Measurements from ENCODE around the gene RRP15.
A peak's percentile ranks its signal among the peaks of the same experiment; 100 is the strongest.

RRP15 gene

DNA sequence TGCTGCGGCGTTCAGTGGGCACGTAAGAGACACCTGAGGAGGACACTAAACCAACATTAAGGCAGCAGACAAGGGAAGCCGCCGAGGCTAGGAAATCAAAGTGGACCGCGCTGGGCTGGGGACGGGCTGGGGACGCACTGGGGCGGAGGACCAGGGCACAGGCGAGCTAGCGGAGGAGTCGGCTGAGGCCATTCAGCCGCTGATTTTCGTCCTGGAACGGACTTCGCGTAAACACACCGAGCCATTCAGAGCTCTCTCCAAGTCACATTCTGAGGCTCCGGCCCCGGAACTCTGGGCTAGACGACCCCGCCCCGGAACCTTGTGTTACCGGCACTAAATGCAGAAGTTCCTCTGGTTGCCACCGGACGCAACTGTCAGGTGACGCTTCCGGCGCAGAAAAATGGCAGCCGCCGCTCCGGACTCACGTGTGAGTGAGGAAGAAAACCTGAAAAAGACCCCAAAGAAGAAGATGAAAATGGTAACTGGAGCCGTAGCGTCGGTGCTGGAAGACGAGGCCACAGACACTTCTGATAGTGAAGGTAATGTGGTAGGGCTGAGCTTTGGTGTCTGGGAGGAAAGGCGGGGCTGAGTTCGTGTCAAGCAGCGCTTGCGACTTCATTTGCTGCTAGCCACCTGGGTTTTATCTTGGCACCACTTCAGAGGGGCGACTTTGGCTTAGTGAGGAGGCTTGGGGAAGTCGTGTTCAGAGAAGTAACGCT is at the start of gene RRP15:
Gene RRP15, plus strand, starts transcription at position 377 of the 719 bp plus-strand sequence. Its CDS starts 24 bp downstream, at position 401.
- H3K4me3 ChIP-seq (ENCODE audit: low read depth, low read length) = peak within 1 kb of the TSS; percentile 99

DNA sequence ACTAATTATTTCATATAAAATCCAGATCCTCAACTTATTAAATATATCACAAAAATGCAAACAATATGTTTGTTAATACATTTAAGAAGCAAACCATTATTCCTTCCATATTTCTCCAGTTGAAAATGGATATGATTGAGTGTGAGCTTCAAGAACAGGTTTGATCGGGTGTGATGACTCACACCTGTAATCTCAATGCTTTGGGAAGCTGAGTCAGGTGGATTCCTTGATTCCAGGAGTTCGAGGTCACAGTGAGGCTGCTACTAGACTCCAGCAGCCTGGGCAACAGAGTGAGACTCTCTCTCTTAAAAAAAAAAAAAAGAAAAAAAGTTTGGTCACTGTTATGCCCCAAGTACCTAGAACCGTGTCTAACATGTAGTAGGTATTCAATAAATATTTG is 42.9 kb upstream of the RRP15 start:
- no peak overlapping the region for H3K4me3 ChIP-seq (ENCODE audit: low read depth, low read length)

GRCh38 chr1:218247339-218247738 is 37.8 kb upstream of the RRP15 start:
- H3K4me3 ChIP-seq (ENCODE audit: low read depth, low read length) = no peak overlapping the region

- no peak overlapping the region for H3K4me3 ChIP-seq (ENCODE audit: low read depth, low read length)
These were observed 35.6 kb upstream of the RRP15 start for GRCh38 chr1:218249338-218250140.

DNA sequence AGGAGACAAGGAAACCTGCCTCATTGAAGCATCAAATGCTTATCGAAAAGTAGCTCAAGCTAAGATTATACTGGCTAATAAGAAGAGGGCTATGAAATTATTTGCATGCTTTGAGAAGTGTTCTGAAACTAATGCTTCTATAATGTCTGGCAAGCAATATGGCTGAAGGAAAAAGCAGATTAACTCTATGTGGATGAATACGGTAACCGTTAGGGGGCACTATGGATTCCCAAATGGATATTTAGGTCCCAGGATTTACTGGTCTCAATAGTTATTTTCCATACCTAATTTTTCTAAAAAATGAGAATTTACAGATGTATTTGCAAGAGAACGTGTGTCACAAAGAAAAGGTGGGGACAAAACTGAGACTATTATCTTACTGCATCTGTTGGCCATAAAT is 34.6 kb upstream of the RRP15 start:
- H3K4me3 ChIP-seq (ENCODE audit: low read depth, low read length) = no peak overlapping the region

DNA sequence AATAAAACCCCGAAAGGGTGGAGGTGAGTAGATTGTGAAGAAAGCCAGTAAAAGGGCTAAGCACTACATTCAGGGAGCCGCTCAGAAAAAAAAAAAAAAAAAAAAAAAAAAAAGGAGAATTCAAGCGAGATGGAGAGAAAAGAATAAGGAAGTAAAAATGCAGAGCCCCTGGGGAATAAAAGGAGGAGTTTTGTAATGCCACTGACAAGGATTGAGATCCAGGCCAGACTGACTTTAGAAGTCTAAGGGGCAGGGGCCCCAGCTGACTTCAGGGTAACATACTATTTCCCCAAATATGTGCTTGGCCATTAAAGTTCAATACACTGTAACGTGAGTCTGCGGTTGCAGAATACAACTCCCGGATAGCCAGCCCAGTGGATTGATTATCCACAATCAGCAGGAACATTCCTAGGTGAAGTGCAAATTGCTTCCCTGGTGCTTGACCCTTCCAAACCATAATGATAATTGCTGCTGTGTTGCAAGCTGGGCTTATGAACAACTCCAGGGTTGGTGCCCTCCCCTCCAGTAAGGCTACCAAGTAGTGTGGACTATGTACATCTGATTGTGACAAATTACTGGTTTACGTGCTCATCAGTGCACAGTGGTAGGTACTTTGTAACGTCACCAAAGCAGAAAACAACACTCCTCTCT is 30.7 kb upstream of the RRP15 start:
- no peak overlapping the region for H3K4me3 ChIP-seq (ENCODE audit: low read depth, low read length)

DNA sequence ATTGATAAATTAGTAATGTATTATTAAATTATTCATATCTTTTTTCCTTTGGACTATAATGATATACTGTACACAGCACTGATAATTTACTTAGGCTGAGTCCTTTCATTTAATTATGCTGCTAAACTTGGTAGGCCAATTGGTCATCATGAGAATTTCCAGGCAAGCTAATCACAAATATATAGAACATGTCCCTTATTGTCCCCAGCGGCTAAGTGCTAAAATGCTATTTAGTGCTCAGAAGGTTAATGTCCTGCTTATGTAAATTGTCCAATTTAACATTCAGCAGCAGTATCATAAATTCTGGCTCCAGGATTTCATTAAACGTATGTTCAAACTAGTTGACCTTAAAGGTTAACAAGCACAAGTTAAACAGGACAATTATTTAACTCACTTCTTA is 30.0 kb upstream of the RRP15 start:
- H3K4me3 ChIP-seq (ENCODE audit: low read depth, low read length) = no peak overlapping the region

- no peak overlapping the region for H3K4me3 ChIP-seq (ENCODE audit: low read depth, low read length)
These were observed 27.7 kb upstream of the RRP15 start for GRCh38 chr1:218257371-218257770.

DNA sequence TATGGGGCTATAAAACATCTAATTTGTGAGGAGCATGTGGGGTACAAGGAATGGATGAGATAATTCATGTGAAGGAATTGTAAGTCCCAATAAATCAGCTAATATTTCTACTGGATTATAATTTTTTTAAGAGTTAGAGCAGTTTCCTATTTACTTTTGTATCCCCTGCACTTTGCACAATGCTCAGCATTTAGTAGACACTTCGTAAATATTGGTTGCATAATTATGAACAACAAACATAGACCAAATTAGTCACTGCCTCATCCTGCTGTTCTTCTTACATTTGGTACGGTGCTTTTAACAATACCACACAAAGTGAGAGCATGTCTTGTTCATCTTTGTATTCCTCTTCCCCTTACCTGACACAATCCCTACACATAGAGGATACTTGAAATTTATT is 27.1 kb upstream of the RRP15 start:
- no peak overlapping the region for H3K4me3 ChIP-seq (ENCODE audit: low read depth, low read length)

GRCh38 chr1:218259339-218259738 is 25.8 kb upstream of the RRP15 start:
- H3K4me3 ChIP-seq (ENCODE audit: low read depth, low read length) = no peak overlapping the region

DNA sequence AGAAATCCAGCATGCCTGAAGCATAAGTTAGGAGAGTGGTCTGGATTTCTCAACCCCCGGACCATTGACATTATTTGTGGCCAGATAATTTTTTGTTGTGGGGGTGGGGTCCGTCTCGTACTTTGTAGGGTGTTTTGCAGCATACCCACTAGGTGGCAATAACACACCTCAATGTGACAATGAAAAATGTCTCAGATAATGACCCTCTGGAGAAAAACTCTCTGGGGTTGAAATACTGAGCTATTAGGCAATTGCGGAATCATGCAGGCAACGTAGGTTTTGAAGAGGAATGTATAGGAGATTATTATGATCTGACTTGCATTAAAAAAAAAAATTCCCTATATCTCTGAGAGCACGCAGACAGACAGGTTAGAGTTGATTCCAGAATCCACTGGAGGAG is 25.3 kb upstream of the RRP15 start:
- no peak overlapping the region for H3K4me3 ChIP-seq (ENCODE audit: low read depth, low read length)

- no peak overlapping the region for H3K4me3 ChIP-seq (ENCODE audit: low read depth, low read length)
These were observed 22.8 kb upstream of the RRP15 start for GRCh38 chr1:218262259-218262658.

DNA sequence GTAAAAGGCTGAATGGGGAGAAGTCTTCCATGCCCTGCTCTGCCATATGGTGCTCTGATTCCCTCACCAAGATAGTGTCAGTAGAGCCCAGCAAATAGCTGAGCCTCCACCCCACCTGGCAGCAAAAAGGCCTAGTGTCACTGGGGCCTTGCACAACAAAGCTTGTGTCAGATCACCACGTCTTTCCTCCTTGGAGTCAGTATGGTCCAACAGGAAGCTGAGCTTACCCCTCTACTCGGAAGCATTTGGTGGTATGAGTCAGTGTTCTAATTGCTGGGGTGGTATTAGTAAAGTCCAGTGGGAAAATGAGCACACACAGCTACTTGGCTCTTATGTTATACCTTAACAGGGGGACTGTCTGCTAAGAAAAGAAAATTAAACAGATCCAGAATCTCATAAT is 18.7 kb upstream of the RRP15 start:
- no peak overlapping the region for H3K4me3 ChIP-seq (ENCODE audit: low read depth, low read length)

DNA sequence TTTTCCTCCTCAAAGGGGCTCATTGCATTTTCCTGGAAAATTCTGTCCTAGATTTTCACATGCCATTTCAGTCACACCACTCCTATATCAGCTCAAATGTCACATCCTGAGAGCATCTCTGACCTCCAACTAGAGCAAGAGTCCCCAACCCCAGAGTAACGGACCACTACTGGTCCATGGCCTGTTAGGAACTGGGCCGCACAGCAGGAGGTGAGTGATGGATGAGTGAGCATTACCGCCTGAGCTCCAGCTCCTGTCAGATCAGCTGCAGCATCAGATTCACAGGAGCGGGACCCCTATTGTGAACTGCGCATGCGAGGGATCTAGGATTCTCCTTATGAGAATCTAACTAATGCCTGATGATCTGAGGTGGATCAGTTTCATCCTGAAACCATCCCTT is 12.7 kb upstream of the RRP15 start:
- H3K4me3 ChIP-seq (ENCODE audit: low read depth, low read length) = no peak overlapping the region

- H3K4me3 ChIP-seq (ENCODE audit: low read depth, low read length) = no peak overlapping the region
These were observed 11.2 kb upstream of the RRP15 start for GRCh38 chr1:218273762-218274479.

GRCh38 chr1:218274511-218274910 is 10.6 kb upstream of the RRP15 start:
- H3K4me3 ChIP-seq (ENCODE audit: low read depth, low read length) = no peak overlapping the region

GRCh38 chr1:218275823-218276222 is 9.3 kb upstream of the RRP15 start:
- H3K4me3 ChIP-seq (ENCODE audit: low read depth, low read length) = no peak overlapping the region

DNA sequence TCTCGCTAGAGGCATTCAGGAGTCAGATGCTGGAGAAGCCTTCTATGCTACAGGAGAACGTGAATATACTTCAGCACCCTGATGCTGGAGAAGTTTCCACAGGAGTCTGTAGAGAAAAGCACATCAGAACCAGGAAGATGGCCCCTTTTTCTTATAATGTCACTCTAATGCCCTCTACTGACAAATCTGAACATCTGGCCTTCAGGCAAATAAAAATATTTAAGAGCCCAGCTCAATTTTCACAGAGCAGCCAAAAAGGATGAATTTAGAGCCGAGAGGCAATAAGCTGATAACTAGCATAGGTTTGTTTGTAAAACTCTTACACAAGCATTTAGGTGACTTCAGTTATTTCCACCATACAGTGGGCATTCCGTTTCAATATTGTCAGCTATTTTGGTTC is 3.8 kb upstream of the RRP15 start:
- H3K4me3 ChIP-seq (ENCODE audit: low read depth, low read length) = no peak overlapping the region

DNA sequence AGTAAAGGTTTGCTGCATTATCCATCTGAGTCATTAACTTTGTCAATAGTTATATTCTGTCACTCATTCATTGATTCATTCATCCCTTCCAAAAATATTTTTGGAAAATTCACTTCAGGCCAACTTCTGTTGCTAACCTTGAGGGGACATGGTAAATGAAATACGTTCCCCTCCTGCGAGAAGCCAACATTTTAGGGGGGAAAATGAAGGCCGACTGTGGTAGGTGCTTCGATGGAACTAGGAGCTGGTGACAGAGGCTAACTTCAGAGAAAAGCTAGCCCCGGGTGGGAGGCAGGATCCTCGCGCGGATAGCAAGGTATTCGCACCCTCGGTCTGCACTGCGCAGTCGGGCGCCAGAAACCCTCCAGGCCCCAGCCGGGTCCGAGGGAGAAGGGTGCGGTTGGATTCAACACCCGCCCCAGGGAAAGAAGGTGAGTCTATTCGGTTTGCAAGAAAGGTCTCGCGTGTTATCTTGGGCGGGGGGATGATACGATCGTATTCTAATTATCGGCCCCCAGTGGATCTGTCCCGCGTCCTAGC is 646 bp upstream of the RRP15 start:
- H3K4me3 ChIP-seq (ENCODE audit: low read depth, low read length) = peak overlapping the region; percentile 99

DNA sequence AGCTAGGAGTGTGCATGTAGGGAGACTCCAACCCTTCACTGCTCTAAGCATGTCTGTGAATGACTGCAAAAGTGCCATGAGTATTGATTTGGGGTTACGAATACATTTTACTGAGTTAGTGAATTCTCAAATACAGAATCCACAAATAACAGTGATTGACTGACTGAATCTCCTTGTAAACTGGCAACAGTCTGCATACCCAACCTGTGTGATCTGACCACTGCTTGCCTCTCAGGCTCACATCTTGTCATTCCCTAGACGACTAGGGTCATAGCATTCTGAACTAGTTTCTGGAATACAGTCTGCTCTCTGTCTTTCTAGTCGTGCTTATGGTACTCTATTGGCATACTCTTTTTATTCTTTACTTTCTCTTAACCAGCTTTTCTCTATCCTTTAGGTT is 7.4 kb downstream of the RRP15 start:
- no peak overlapping the region for H3K4me3 ChIP-seq (ENCODE audit: low read depth, low read length)

DNA sequence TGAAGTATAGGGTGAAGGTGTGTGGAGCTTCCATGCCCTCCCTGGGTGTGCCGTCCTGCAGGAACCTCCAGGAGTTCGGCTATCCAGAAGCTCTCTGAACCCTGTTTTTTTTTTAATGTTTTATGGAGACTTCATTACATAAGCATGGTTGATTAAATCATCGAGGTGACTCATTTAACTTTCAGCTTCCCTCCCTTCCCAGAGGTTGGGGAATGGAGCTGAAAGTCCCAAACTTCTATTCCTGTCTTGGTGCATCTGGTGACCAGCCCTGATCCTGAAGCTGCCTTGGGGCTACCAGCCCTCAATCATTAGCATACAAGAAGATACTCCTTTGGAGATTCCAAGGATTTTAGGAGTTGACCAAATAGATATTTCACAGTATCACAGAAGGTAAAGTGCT is 9.5 kb downstream of the RRP15 start:
- H3K4me3 ChIP-seq (ENCODE audit: low read depth, low read length) = no peak overlapping the region

Measured in iPS-11a (cell line).